Keratinocyte (primary cell): ENCODE measurements around the gene TMC2. TPM values are rescaled to one million over a fixed set of nuclear protein-coding genes. Genes with fewer than 3 reads are reported as not detected.

Experiments used
- DNase-seq: peaks from one replicate; pipeline ENCODE4 v3.0.0-alpha.2; 2011; ENCODE audit warnings: low read depth, missing footprints, low spot score
- FAIRE-seq: peaks from 2 replicates; lab custom pipeline; 2011; peaks lifted over from hg19 to GRCh38; lab: Jason Lieb, UNC
- H2AFZ ChIP-seq: 2 replicates; pipeline ENCODE4 v1.6.0; 2012; ENCODE audit warnings: low read length, control low read depth, inconsistent platforms; ENCODE audit not compliant: control insufficient read depth
- H3K27ac ChIP-seq: 2 replicates; pipeline ENCODE4 v1.5.1; 2011; ENCODE audit warnings: low read length; ENCODE audit not compliant: control insufficient read depth, insufficient read depth
- H3K27me3 ChIP-seq: 3 replicates; pipeline ENCODE4 v1.6.0; 2011; ENCODE audit warnings: low read length; ENCODE audit not compliant: control insufficient read depth, insufficient read depth; ENCODE audit errors: extremely low read depth
- H3K36me3 ChIP-seq, 2 experiments: 2 replicates in 1 of 2; 3 replicates in 1 of 2; pipeline ENCODE4 v1.5.1; 2011; ENCODE audit warnings: low read length in 2 of 2, mild to moderate bottlenecking in 1 of 2; ENCODE audit not compliant: control insufficient read depth in 2 of 2, insufficient read depth in 2 of 2; ENCODE audit errors: extremely low read depth in 1 of 2
- H3K4me1 ChIP-seq: 3 replicates; pipeline ENCODE4 v1.5.1; 2011; ENCODE audit warnings: low read length; ENCODE audit not compliant: control insufficient read depth, insufficient read depth; ENCODE audit errors: extremely low read depth
- H3K4me2 ChIP-seq: 3 replicates; pipeline ENCODE4 v1.6.0; 2011; ENCODE audit warnings: low read depth, low read length; ENCODE audit not compliant: control insufficient read depth, insufficient read depth; ENCODE audit errors: extremely low read depth
- H3K4me3 ChIP-seq, 3 experiments: fragments of 200-600 bp in 1 of 3; sonication (generic) in 1 of 3; 2 replicates in 2 of 3; 3 replicates in 1 of 3; pipeline ENCODE4 v1.5.1; 2011 to 2016; ENCODE audit warnings: low read length in 3 of 3, mild to moderate bottlenecking in 3 of 3, control low read depth in 2 of 3, inconsistent platforms in 1 of 3, low read depth in 1 of 3, mixed read lengths in 1 of 3, mixed run types in 1 of 3, moderate library complexity in 1 of 3; ENCODE audit not compliant: control insufficient read depth in 2 of 3, insufficient read depth in 2 of 3; ENCODE audit errors: extremely low read depth in 1 of 3
- H3K79me2 ChIP-seq: 2 replicates; pipeline ENCODE4 v1.6.0; 2012; ENCODE audit warnings: low read length; ENCODE audit not compliant: control insufficient read depth, insufficient read depth
- H3K9ac ChIP-seq: 3 replicates; pipeline ENCODE4 v1.6.0; 2011; ENCODE audit warnings: low read length; ENCODE audit not compliant: control insufficient read depth, insufficient read depth; ENCODE audit errors: extremely low read depth
- H3K9me1 ChIP-seq: 3 replicates; pipeline ENCODE4 v1.6.0; 2011; ENCODE audit warnings: low read length; ENCODE audit not compliant: control insufficient read depth, insufficient read depth; ENCODE audit errors: extremely low read depth
- H3K9me3 ChIP-seq: 2 replicates; pipeline ENCODE4 v1.5.1; 2012; ENCODE audit warnings: low read depth, low read length; ENCODE audit not compliant: control insufficient read depth
- H4K20me1 ChIP-seq: 3 replicates; pipeline ENCODE4 v1.6.0; 2011; ENCODE audit warnings: low read length; ENCODE audit not compliant: control insufficient read depth, insufficient read depth; ENCODE audit errors: extremely low read depth
- CTCF ChIP-seq, 3 experiments: IDR thresholded peaks in 1 of 3; conservative IDR thresholded peaks in 1 of 3; optimal IDR thresholded peaks in 1 of 3; 2 replicates in 2 of 3; 3 replicates in 1 of 3; pipeline versions ENCODE3 to v1.5.1; 2011; ENCODE audit warnings: low read length in 3 of 3, mild to moderate bottlenecking in 3 of 3, moderate library complexity in 2 of 3, control low read depth in 1 of 3, inconsistent platforms in 1 of 3; ENCODE audit not compliant: insufficient read depth in 2 of 3; ENCODE audit errors: extremely low read depth in 1 of 3
- EZH2 ChIP-seq: IDR thresholded peaks from one replicate; pipeline ENCODE4 v1.6.1; 2012; ENCODE audit warnings: inconsistent platforms, mild to moderate bottlenecking, low read length, moderate library complexity
- dilution Hi-C: fragments of 300-500 bp; cut with MboI; formaldehyde crosslinking; loops from one replicate; pipeline ENCODE4 v1.7.0; 2020; ENCODE audit warnings: low sequenced_read_pairs; ENCODE audit not compliant: extremely low pct_ligation_motif_present
- polyA plus RNA-seq, 5 experiments: library from polyadenylated mRNA; depleted of rRNA in 3 of 5; stranded (reverse) in 3 of 5; stranded (forward) in 1 of 5; unstranded in 1 of 5; fragments of >200 nt; gene quantifications; 1 replicate in 1 of 5; 2 replicates in 3 of 5; 3 replicates in 1 of 5; pipeline versions ENCODE4 v1.2.1 to v1.2.3, GENCODE V29; 2011 to 2012; ENCODE audit warnings: missing spikeins in 2 of 5, low read depth in 1 of 5, low replicate concordance in 1 of 5

Gene TMC2
- polyA plus RNA-seq, 1 donor (not counting 4 experiments of a cell fraction or from before 2014, with no cell fraction given): not detected

GRCh38 chr20:2599288-2600006, 63.1 kb downstream of the TMC2 start:
- H3K36me3 ChIP-seq: no peaks in the 10 kb centered on the region
- dilution Hi-C loops: no loop called here
- FAIRE-seq: no peak
- no peak overlapping the region for H3K4me3 ChIP-seq
- no peaks in the 10 kb centered on the region for H3K9me3 ChIP-seq
- H3K4me1 ChIP-seq: no peaks in the 10 kb centered on the region
- no peak overlapping the region for H3K9ac ChIP-seq
- H3K9me1 ChIP-seq: no peaks in the 10 kb centered on the region
- H4K20me1 ChIP-seq: no peaks in the 10 kb centered on the region
- DNase-seq: no peak
- no peak overlapping the region for H2AFZ ChIP-seq
- TF ChIP-seq CTCF (optimal IDR thresholded peaks at IDR 0.05 in 1 of 3, IDR thresholded peaks at IDR 0.05 in 1 of 3, conservative IDR thresholded peaks at IDR 0.05 in 1 of 3; ENCODE audit: extremely low read depth in 1 of 3, insufficient read depth in 2 of 3, low read length in 3 of 3) (no peak), EZH2 (no peak)
- H3K4me2 ChIP-seq: no peak overlapping the region
- no peak overlapping the region for H3K27ac ChIP-seq
- no peaks in the 10 kb centered on the region for H3K79me2 ChIP-seq
- H3K27me3 ChIP-seq: peaks cover 7% of the 10 kb centered on the region

- H3K9me1 ChIP-seq: no peaks in the 10 kb centered on the region
- H3K79me2 ChIP-seq: no peaks in the 10 kb centered on the region
- FAIRE-seq: no peak
- H3K4me1 ChIP-seq: no peaks in the 10 kb centered on the region
- TF ChIP-seq EZH2 (no peak), CTCF (optimal IDR thresholded peaks at IDR 0.05 in 1 of 3, IDR thresholded peaks at IDR 0.05 in 1 of 3, conservative IDR thresholded peaks at IDR 0.05 in 1 of 3; ENCODE audit: extremely low read depth in 1 of 3, insufficient read depth in 2 of 3, low read length in 3 of 3) (no peak)
- H3K9ac ChIP-seq: no peak overlapping the region
- no peak overlapping the region for H3K4me3 ChIP-seq
- H4K20me1 ChIP-seq: no peaks in the 10 kb centered on the region
- H3K4me2 ChIP-seq: no peak overlapping the region
- no peak for DNase-seq
- dilution Hi-C loops: no loop called here
- H3K27ac ChIP-seq: no peak overlapping the region
- H3K9me3 ChIP-seq: no peaks in the 10 kb centered on the region
- no peaks in the 10 kb centered on the region for H3K36me3 ChIP-seq
- no peaks in the 10 kb centered on the region for H3K27me3 ChIP-seq
- no peak overlapping the region for H2AFZ ChIP-seq
Observed at GRCh38 chr20:2602046-2602735, 65.8 kb downstream of the TMC2 start.
